Karpas-422 (cell line): ENCODE results near the gene ANKRD34A. TPM values are rescaled to one million over a fixed set of nuclear protein-coding genes. Genes with fewer than 3 reads are reported as not detected.

Source experiments
- DNase-seq: peaks from one replicate; pipeline ENCODE4 v3.0.0-alpha.2; 2015
- H2AFZ ChIP-seq: fragments of 200-600 bp; sonication (generic); 2 replicates; pipeline ENCODE4 v1.6.1; 2014; ENCODE audit warnings: antibody characterized with exemption, low read length, mixed read lengths
- H3K27ac ChIP-seq: fragments of 200-600 bp; sonication (generic); 2 replicates; pipeline ENCODE4 v1.5.1; 2014; ENCODE audit warnings: mild to moderate bottlenecking, low read length, moderate library complexity
- H3K27me3 ChIP-seq: fragments of 200-600 bp; sonication (generic); 2 replicates; pipeline ENCODE4 v1.6.1; 2014; ENCODE audit warnings: low read length, mixed read lengths
- H3K36me3 ChIP-seq: fragments of 200-600 bp; sonication (generic); 2 replicates; pipeline ENCODE4 v1.6.1; 2014; ENCODE audit warnings: low read length, mixed read lengths; ENCODE audit not compliant: insufficient read depth
- H3K4me1 ChIP-seq: fragments of 200-600 bp; sonication (generic); 2 replicates; pipeline ENCODE4 v1.6.1; 2014; ENCODE audit warnings: mild to moderate bottlenecking, low read length, mixed read lengths
- H3K4me2 ChIP-seq: fragments of 200-600 bp; sonication (generic); 2 replicates; pipeline ENCODE4 v1.6.1; 2014; ENCODE audit warnings: low read length, low read depth, mild to moderate bottlenecking; ENCODE audit not compliant: poor library complexity, severe bottlenecking
- H3K4me3 ChIP-seq: fragments of 200-600 bp; sonication (generic); 2 replicates; pipeline ENCODE4 v1.5.1; 2014; ENCODE audit warnings: mild to moderate bottlenecking, antibody characterized with exemption, low read length, mixed read lengths
- H3K79me2 ChIP-seq: fragments of 200-600 bp; sonication (generic); 2 replicates; pipeline ENCODE4 v1.6.1; 2014; ENCODE audit warnings: mild to moderate bottlenecking, low read length, mixed read lengths
- H3K9ac ChIP-seq: fragments of 200-600 bp; sonication (generic); 2 replicates; pipeline ENCODE4 v1.6.0; 2014; ENCODE audit warnings: low read length
- H3K9me2 ChIP-seq: fragments of 200-600 bp; sonication (generic), shearing (Covaris generic); replicated peaks from 2 replicates; pipeline ENCODE4 v1.6.0; 2014; ENCODE audit warnings: mild to moderate bottlenecking, low read length, moderate library complexity; ENCODE audit not compliant: insufficient read depth
- H3K9me3 ChIP-seq: fragments of 300-700, 200-600 bp; sonication (generic); 2 replicates; pipeline ENCODE4 v1.6.1; 2014; ENCODE audit warnings: low read length, mixed read lengths
- H4K20me1 ChIP-seq: fragments of 200-600 bp; sonication (generic); 2 replicates; pipeline ENCODE4 v1.6.1; 2014; ENCODE audit warnings: mild to moderate bottlenecking, antibody characterized with exemption, low read length, low read depth; ENCODE audit not compliant: insufficient read depth
- total RNA-seq: library from RNA; depleted of rRNA; stranded (reverse); fragments of >200 nt; shearing (Covaris generic); gene quantifications from 2 replicates; pipeline ENCODE4 v1.2.3, GENCODE V29; 2014; ENCODE audit warnings: low replicate concordance

The ANKRD34A gene
- total RNA-seq, 1 experiment from 2014 or later: 9.0 TPM

GRCh38 chr1:145959957-145960467, 4.4 kb downstream of the ANKRD34A start:
- H3K4me1 ChIP-seq: peaks cover 71% of the 10 kb centered on the region
- no peaks in the 10 kb centered on the region for H3K27me3 ChIP-seq
- H3K9me3 ChIP-seq: no peaks in the 10 kb centered on the region
- no peak overlapping the region for H2AFZ ChIP-seq
- peaks cover 11% of the 10 kb centered on the region; the same call in 1 of the 2 replicates for H3K36me3 ChIP-seq
- no peak for DNase-seq
- no peaks in the 10 kb centered on the region for H3K9me2 ChIP-seq
- H3K27ac ChIP-seq: peak overlapping the region; percentile 92
- H3K4me3 ChIP-seq: peak overlapping the region; percentile 77
- no peaks in the 10 kb centered on the region for H4K20me1 ChIP-seq
- H3K4me2 ChIP-seq: peak overlapping the region; percentile 94
- peak overlapping the region; percentile 92 for H3K9ac ChIP-seq
- H3K79me2 ChIP-seq: peaks cover 48% of the 10 kb centered on the region

GRCh38 chr1:145959333-145959732, 5.0 kb downstream of the ANKRD34A start:
- Histone ChIP-seq H3K4me3 (peak overlapping the region; percentile 77; the same call in 1 of the 2 replicates), H3K4me2 (peak overlapping the region; percentile 94), H3K36me3 (peaks cover 18% of the 10 kb centered on the region), H3K9me2 (no peaks in the 10 kb centered on the region), H3K9ac (peak overlapping the region; percentile 92), H2AFZ (no peak overlapping the region), H3K4me1 (peaks cover 77% of the 10 kb centered on the region), H3K27me3 (no peaks in the 10 kb centered on the region), H4K20me1 (no peaks in the 10 kb centered on the region), H3K9me3 (no peaks in the 10 kb centered on the region), H3K79me2 (peaks cover 53% of the 10 kb centered on the region), H3K27ac (peak overlapping the region; percentile 92)
- no peak for DNase-seq

- Histone ChIP-seq H3K9ac (peak overlapping the region; percentile 92), H3K36me3 (peaks cover 24% of the 10 kb centered on the region), H3K9me3 (no peaks in the 10 kb centered on the region), H3K4me3 (peak overlapping the region; percentile 77; the same call in 1 of the 2 replicates), H3K27ac (peak overlapping the region; percentile 92), H3K27me3 (no peaks in the 10 kb centered on the region), H3K9me2 (no peaks in the 10 kb centered on the region), H2AFZ (no peak overlapping the region), H3K79me2 (peaks cover 55% of the 10 kb centered on the region), H4K20me1 (no peaks in the 10 kb centered on the region), H3K4me1 (peaks cover 78% of the 10 kb centered on the region), H3K4me2 (peak overlapping the region; percentile 94)
- no peak for DNase-seq
These were observed 5.6 kb downstream of the ANKRD34A start for GRCh38 chr1:145958734-145959133.

- Histone ChIP-seq H3K4me3 (peak within 1 kb of the TSS; percentile 86), H3K9me2 (no peaks in the 10 kb centered on the region), H2AFZ (no peak within 1 kb of the TSS), H3K9me3 (no peaks in the 10 kb centered on the region), H3K36me3 (peaks cover 29% of the 10 kb centered on the region), H3K4me2 (peak within 1 kb of the TSS; percentile 94), H3K27me3 (no peaks in the 10 kb centered on the region), H3K4me1 (peaks cover 68% of the 10 kb centered on the region), H3K27ac (peak within 1 kb of the TSS; percentile 92), H4K20me1 (no peaks in the 10 kb centered on the region), H3K79me2 (peaks cover 63% of the 10 kb centered on the region), H3K9ac (peak within 1 kb of the TSS; percentile 92)
- DNase-seq: peak; percentile 99
These were observed 6.7 kb downstream of the ANKRD34A start, which contains the start of gene LIX1L for GRCh38 chr1:145957443-145958319. LIX1L (minus strand) TSS chr1:145958017; CDS start chr1:145957927, 90 bp downstream.

- Histone ChIP-seq H2AFZ (no peak overlapping the region), H3K4me1 (peaks cover 69% of the 10 kb centered on the region)
These were observed 7.5 kb downstream of the ANKRD34A start for GRCh38 chr1:145956781-145957442.

GRCh38 chr1:145956361-145956760, 8.0 kb downstream of the ANKRD34A start:
- peak overlapping the region; percentile 86 for H3K4me3 ChIP-seq
- H3K79me2 ChIP-seq: peaks cover 67% of the 10 kb centered on the region
- peak overlapping the region; percentile 84 for H3K27ac ChIP-seq
- H3K4me1 ChIP-seq: peaks cover 65% of the 10 kb centered on the region
- H3K9me2 ChIP-seq: no peaks in the 10 kb centered on the region
- DNase-seq: no peak
- H3K27me3 ChIP-seq: no peaks in the 10 kb centered on the region
- H2AFZ ChIP-seq: no peak overlapping the region
- H3K4me2 ChIP-seq: peak overlapping the region; percentile 94
- peak overlapping the region; percentile 90 for H3K9ac ChIP-seq
- H3K36me3 ChIP-seq: peaks cover 38% of the 10 kb centered on the region
- H3K9me3 ChIP-seq: no peaks in the 10 kb centered on the region
- no peaks in the 10 kb centered on the region for H4K20me1 ChIP-seq

More at GRCh38 chr1:145956781-145957442, 7.5 kb downstream of the ANKRD34A start:
- Histone ChIP-seq H3K27me3 (no peaks in the 10 kb centered on the region), H3K4me2 (peak overlapping the region; percentile 94), H4K20me1 (no peaks in the 10 kb centered on the region), H3K4me3 (peak overlapping the region; percentile 86), H3K9me3 (no peaks in the 10 kb centered on the region), H3K79me2 (peaks cover 67% of the 10 kb centered on the region), H3K9ac (peak overlapping the region; percentile 90), H3K36me3 (peaks cover 34% of the 10 kb centered on the region), H3K27ac (peak overlapping the region; percentile 84), H3K9me2 (no peaks in the 10 kb centered on the region)
- DNase-seq: peak; percentile 77

- H3K27ac ChIP-seq: peak overlapping the region; percentile 84
- H3K79me2 ChIP-seq: peaks cover 71% of the 10 kb centered on the region
- H3K4me1 ChIP-seq: peaks cover 56% of the 10 kb centered on the region
These were observed 8.9 kb downstream of the ANKRD34A start for GRCh38 chr1:145955436-145955835.

GRCh38 chr1:145953861-145954260, 10.5 kb downstream of the ANKRD34A start:
- Histone ChIP-seq H3K9ac (no peak overlapping the region), H3K9me3 (no peaks in the 10 kb centered on the region), H3K4me3 (no peak overlapping the region), H3K27ac (no peak overlapping the region), H4K20me1 (no peaks in the 10 kb centered on the region), H3K79me2 (peaks cover 87% of the 10 kb centered on the region), H3K4me1 (peaks cover 46% of the 10 kb centered on the region), H3K27me3 (no peaks in the 10 kb centered on the region), H3K9me2 (no peaks in the 10 kb centered on the region), H3K36me3 (peaks cover 40% of the 10 kb centered on the region), H3K4me2 (no peak overlapping the region), H2AFZ (no peak overlapping the region)
- no peak for DNase-seq

More at GRCh38 chr1:145955436-145955835, 8.9 kb downstream of the ANKRD34A start:
- no peak overlapping the region for H2AFZ ChIP-seq
- H3K4me3 ChIP-seq: peak overlapping the region; percentile 86
- H3K36me3 ChIP-seq: peaks cover 38% of the 10 kb centered on the region
- H3K4me2 ChIP-seq: peak overlapping the region; percentile 94
- H3K9me3 ChIP-seq: no peaks in the 10 kb centered on the region
- no peaks in the 10 kb centered on the region for H4K20me1 ChIP-seq
- no peaks in the 10 kb centered on the region for H3K27me3 ChIP-seq
- H3K9me2 ChIP-seq: no peaks in the 10 kb centered on the region
- peak overlapping the region; percentile 90 for H3K9ac ChIP-seq
- DNase-seq: no peak
